ENCODE results near the gene ITFG1. TPM values are rescaled to one million over a fixed set of nuclear protein-coding genes. Genes with fewer than 3 reads are reported as not detected.

The ITFG1 gene
- total and polyA plus RNA-seq, 2 of the 13 experiments (the other 11 are each of a cell fraction or from before 2014, with no cell fraction given) = 74.5 to 150 TPM

- H3K9me3 ChIP-seq (ENCODE audit: low read length) = no peaks in the 10 kb centered on the region
- no peaks in the 10 kb centered on the region for H4K20me1 ChIP-seq (ENCODE audit: insufficient read depth, low read length)
- TF ChIP-seq, protein P1, sequence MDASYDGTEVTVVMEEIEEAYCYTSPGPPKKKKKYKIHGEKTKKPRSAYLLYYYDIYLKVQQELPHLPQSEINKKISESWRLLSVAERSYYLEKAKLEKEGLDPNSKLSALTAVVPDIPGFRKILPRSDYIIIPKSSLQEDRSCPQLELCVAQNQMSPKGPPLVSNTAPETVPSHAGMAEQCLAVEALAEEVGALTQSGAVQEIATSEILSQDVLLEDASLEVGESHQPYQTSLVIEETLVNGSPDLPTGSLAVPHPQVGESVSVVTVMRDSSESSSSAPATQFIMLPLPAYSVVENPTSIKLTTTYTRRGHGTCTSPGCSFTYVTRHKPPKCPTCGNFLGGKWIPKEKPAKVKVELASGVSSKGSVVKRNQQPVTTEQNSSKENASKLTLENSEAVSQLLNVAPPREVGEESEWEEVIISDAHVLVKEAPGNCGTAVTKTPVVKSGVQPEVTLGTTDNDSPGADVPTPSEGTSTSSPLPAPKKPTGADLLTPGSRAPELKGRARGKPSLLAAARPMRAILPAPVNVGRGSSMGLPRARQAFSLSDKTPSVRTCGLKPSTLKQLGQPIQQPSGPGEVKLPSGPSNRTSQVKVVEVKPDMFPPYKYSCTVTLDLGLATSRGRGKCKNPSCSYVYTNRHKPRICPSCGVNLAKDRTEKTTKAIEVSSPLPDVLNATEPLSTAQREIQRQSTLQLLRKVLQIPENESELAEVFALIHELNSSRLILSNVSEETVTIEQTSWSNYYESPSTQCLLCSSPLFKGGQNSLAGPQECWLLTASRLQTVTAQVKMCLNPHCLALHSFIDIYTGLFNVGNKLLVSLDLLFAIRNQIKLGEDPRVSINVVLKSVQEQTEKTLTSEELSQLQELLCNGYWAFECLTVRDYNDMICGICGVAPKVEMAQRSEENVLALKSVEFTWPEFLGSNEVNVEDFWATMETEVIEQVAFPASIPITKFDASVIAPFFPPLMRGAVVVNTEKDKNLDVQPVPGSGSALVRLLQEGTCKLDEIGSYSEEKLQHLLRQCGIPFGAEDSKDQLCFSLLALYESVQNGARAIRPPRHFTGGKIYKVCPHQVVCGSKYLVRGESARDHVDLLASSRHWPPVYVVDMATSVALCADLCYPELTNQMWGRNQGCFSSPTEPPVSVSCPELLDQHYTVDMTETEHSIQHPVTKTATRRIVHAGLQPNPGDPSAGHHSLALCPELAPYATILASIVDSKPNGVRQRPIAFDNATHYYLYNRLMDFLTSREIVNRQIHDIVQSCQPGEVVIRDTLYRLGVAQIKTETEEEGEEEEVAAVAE (CRISPR knock-in tag; IDR thresholded peaks at IDR 0.05; ENCODE audit: borderline replicate concordance) = no peak
- TF ChIP-seq, protein P2, sequence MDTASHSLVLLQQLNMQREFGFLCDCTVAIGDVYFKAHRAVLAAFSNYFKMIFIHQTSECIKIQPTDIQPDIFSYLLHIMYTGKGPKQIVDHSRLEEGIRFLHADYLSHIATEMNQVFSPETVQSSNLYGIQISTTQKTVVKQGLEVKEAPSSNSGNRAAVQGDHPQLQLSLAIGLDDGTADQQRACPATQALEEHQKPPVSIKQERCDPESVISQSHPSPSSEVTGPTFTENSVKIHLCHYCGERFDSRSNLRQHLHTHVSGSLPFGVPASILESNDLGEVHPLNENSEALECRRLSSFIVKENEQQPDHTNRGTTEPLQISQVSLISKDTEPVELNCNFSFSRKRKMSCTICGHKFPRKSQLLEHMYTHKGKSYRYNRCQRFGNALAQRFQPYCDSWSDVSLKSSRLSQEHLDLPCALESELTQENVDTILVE (CRISPR knock-in tag; IDR thresholded peaks at IDR 0.05) = no peak
- no peak for TF ChIP-seq LCORL (IDR thresholded peaks at IDR 0.05)
- TF ChIP-seq LCORL (CRISPR knock-in tag; IDR thresholded peaks at IDR 0.05) = no peak
- no peak for TF ChIP-seq RELA (CRISPR knock-in tag; IDR thresholded peaks at IDR 0.05)
- no peak for TF ChIP-seq NFYC (CRISPR knock-in tag; IDR thresholded peaks at IDR 0.05)
- TF ChIP-seq RBAK (CRISPR knock-in tag; IDR thresholded peaks at IDR 0.05) = no peak
- WGBS (ENCODE audit: low lambda C conversion rate) = 95% methylated on average over 11 of the region's 11 CpGs
- no peak overlapping the region for H3K4me2 ChIP-seq (ENCODE audit: low read depth, low read length)
- no peaks in the 10 kb centered on the region for H3K4me1 ChIP-seq (ENCODE audit: insufficient read depth, low read length)
- H3K9ac ChIP-seq (ENCODE audit: insufficient read depth, low read depth, low read length) = no peak overlapping the region
- H3K79me2 ChIP-seq (ENCODE audit: insufficient read depth, low read length) = no peaks in the 10 kb centered on the region
- DNase-seq (ENCODE audit: low spot score) (no peak), FAIRE-seq (no peak), ATAC-seq (no peak)
- in situ Hi-C loops (cut with HindIII; ENCODE audit: extremely low pct_ligation_motif_present, low pct_unique_long_range_greater_than_20kb) (no loop called here), intact Hi-C loops (cut with micrococcal nuclease; ENCODE audit: unreplicated experiment) (no loop called here)
- ChIA-PET CTCF (ENCODE audit: low intra/inter-chr PET ratio, low total read pairs) (no interaction called here), POLR2A (no interaction called here)
- no peak overlapping the region for H2AFZ ChIP-seq (ENCODE audit: low read length)
- H3K4me3 ChIP-seq (replicated peaks in 1 of 3; ENCODE audit: insufficient read depth in 1 of 3, low read depth in 2 of 3, low read length in 3 of 3) = no peak overlapping the region
- H3K27me3 ChIP-seq (ENCODE audit: control insufficient read depth in 1 of 2, insufficient read depth in 2 of 2, low read length in 2 of 2) = no peaks in the 10 kb centered on the region
- no TSS peak for BruUV-seq (replicated peaks)
- peaks cover 2 to 16% of the 10 kb centered on the region in 2 experiments for H3K36me3 ChIP-seq (replicated peaks in 1 of 2; ENCODE audit: control insufficient read depth in 1 of 2, insufficient read depth in 2 of 2, low read length in 2 of 2)
- no peak overlapping the region for H3K27ac ChIP-seq (ENCODE audit: extremely low read length, insufficient read depth, low read length)
These were observed 200.4 kb downstream of the ITFG1 start for GRCh38 chr16:47260503-47260902.

All from HepG2 (cell line).